Measurements from ENCODE around the gene EGFL8. TPM values are rescaled to one million over a fixed set of nuclear protein-coding genes. Genes with fewer than 3 reads are reported as not detected.
A peak's percentile ranks its signal among the peaks of the same experiment; 100 is the strongest.

EGFL8 gene
- total RNA-seq, 1 donor from 2014 or later: 9.2 TPM

- peak overlapping the region; percentile 97 for H3K27ac ChIP-seq (replicated peaks)
These were observed 14.4 kb downstream of the EGFL8 start for GRCh38 chr6:32178547-32179440.

GRCh38 chr6:32179766-32180405 is 15.5 kb downstream of the EGFL8 start:
- intact Hi-C loops (cut with micrococcal nuclease): no loop called here
- no peaks in the 10 kb centered on the region for H3K9me3 ChIP-seq (replicated peaks)
- H3K4me3 ChIP-seq: peak overlapping the region; percentile 93
- peak overlapping the region; percentile 97 for H3K27ac ChIP-seq (replicated peaks)
- H3K27me3 ChIP-seq (ENCODE audit: low read depth): no peaks in the 10 kb centered on the region
- no peak for TF ChIP-seq CTCF (IDR thresholded peaks at IDR 0.05; ENCODE audit: borderline replicate concordance)
- H3K4me1 ChIP-seq: peaks cover 85% of the 10 kb centered on the region
- DNase-seq: no peak
- H3K36me3 ChIP-seq: peaks cover 30% of the 10 kb centered on the region

More at GRCh38 chr6:32178547-32179440, 14.4 kb downstream of the EGFL8 start:
- intact Hi-C loops (cut with micrococcal nuclease): no loop called here
- H3K4me1 ChIP-seq: peaks cover 81% of the 10 kb centered on the region
- no peaks in the 10 kb centered on the region for H3K27me3 ChIP-seq (ENCODE audit: low read depth)
- no peak for TF ChIP-seq CTCF (IDR thresholded peaks at IDR 0.05; ENCODE audit: borderline replicate concordance)
- no peak for DNase-seq
- H3K9me3 ChIP-seq (replicated peaks): no peaks in the 10 kb centered on the region
- H3K4me3 ChIP-seq: peak overlapping the region; percentile 93
- peaks cover 30% of the 10 kb centered on the region for H3K36me3 ChIP-seq

- no peak for TF ChIP-seq CTCF (IDR thresholded peaks at IDR 0.05; ENCODE audit: borderline replicate concordance)
- Histone ChIP-seq H3K36me3 (peaks cover 30% of the 10 kb centered on the region), H3K9me3 (replicated peaks) (no peaks in the 10 kb centered on the region), H3K4me1 (peaks cover 82% of the 10 kb centered on the region), H3K4me3 (no peak overlapping the region), H3K27ac (replicated peaks) (peak overlapping the region; percentile 98), H3K27me3 (ENCODE audit: low read depth) (no peaks in the 10 kb centered on the region)
- intact Hi-C loops (cut with micrococcal nuclease): no loop called here
- DNase-seq: no peak
These were observed 16.8 kb downstream of the EGFL8 start for GRCh38 chr6:32181148-32181702.

GRCh38 chr6:32181915-32182529 is 17.6 kb downstream of the EGFL8 start:
- H3K27ac ChIP-seq (replicated peaks): peak overlapping the region; percentile 98
- H3K4me1 ChIP-seq: peaks cover 82% of the 10 kb centered on the region
- TF ChIP-seq CTCF (IDR thresholded peaks at IDR 0.05; ENCODE audit: borderline replicate concordance): no peak
- intact Hi-C loops (cut with micrococcal nuclease): no loop called here
- no peak for DNase-seq
- H3K27me3 ChIP-seq (ENCODE audit: low read depth): no peaks in the 10 kb centered on the region
- peaks cover 36% of the 10 kb centered on the region for H3K36me3 ChIP-seq
- no peaks in the 10 kb centered on the region for H3K9me3 ChIP-seq (replicated peaks)
- H3K4me3 ChIP-seq: no peak overlapping the region

GRCh38 chr6:32182555-32182981 is 18.2 kb downstream of the EGFL8 start:
- H3K27ac ChIP-seq (replicated peaks): peak overlapping the region; percentile 98
- DNase-seq: no peak
- no peaks in the 10 kb centered on the region for H3K9me3 ChIP-seq (replicated peaks)
- no peaks in the 10 kb centered on the region for H3K27me3 ChIP-seq (ENCODE audit: low read depth)
- H3K36me3 ChIP-seq: peaks cover 40% of the 10 kb centered on the region
- peaks cover 84% of the 10 kb centered on the region for H3K4me1 ChIP-seq
- intact Hi-C loops (cut with micrococcal nuclease): no loop called here
- no peak for TF ChIP-seq CTCF (IDR thresholded peaks at IDR 0.05; ENCODE audit: borderline replicate concordance)
- no peak overlapping the region for H3K4me3 ChIP-seq
